T-helper 1 cell treated with Interleukin-12 subunit alpha and Interleukin-12 subunit beta and Interleukin-4 antibody, amounts not matched to agents 30 μg/mL and 1 μg/mL, for 36 hours (primary cell): Measurements from ENCODE around the gene OSBP.

Experiments
- H3K27ac Mint-ChIP-seq: one replicate; pipeline ENCODE4 v1.8.0; 2021; ENCODE audit warnings: mild to moderate bottlenecking, mixed read lengths
- H3K27me3 Mint-ChIP-seq: one replicate; pipeline ENCODE4 v1.8.0; 2021; ENCODE audit warnings: low read depth, mixed read lengths
- H3K36me3 Mint-ChIP-seq: one replicate; pipeline ENCODE4 v1.8.0; 2021; ENCODE audit warnings: low read depth, mixed read lengths
- H3K4me1 Mint-ChIP-seq: one replicate; pipeline ENCODE4 v1.8.0; 2021; ENCODE audit warnings: low read depth, mixed read lengths
- H3K4me3 Mint-ChIP-seq: one replicate; pipeline ENCODE4 v1.8.0; 2021; ENCODE audit warnings: mild to moderate bottlenecking, moderate library complexity, mixed read lengths
- H3K9me3 Mint-ChIP-seq: one replicate; pipeline ENCODE4 v1.8.0; 2021; ENCODE audit warnings: mixed read lengths

OSBP gene

GRCh38 chr11:59615120-59615636, 396 bp downstream of the OSBP start:
- Mint-ChIP-seq H3K9me3 (no peaks in the 10 kb centered on the region), H3K4me1 (peaks cover 39% of the 10 kb centered on the region), H3K27me3 (no peaks in the 10 kb centered on the region), H3K27ac (peak overlapping the region; percentile 92), H3K4me3 (peak overlapping the region; percentile 98), H3K36me3 (peaks cover 11% of the 10 kb centered on the region)

GRCh38 chr11:59614277-59615119, 1.1 kb downstream of the OSBP start:
- Mint-ChIP-seq H3K27me3 (no peaks in the 10 kb centered on the region), H3K27ac (peak overlapping the region; percentile 92), H3K36me3 (peaks cover 12% of the 10 kb centered on the region), H3K4me3 (peak overlapping the region; percentile 98), H3K9me3 (no peaks in the 10 kb centered on the region), H3K4me1 (peaks cover 39% of the 10 kb centered on the region)

- Mint-ChIP-seq H3K4me3 (no peak overlapping the region), H3K27me3 (no peaks in the 10 kb centered on the region), H3K36me3 (peaks cover 28% of the 10 kb centered on the region), H3K27ac (no peak overlapping the region), H3K4me1 (peaks cover 45% of the 10 kb centered on the region), H3K9me3 (no peaks in the 10 kb centered on the region)
These were observed 3.7 kb downstream of the OSBP start for GRCh38 chr11:59611570-59612565.

- H3K27ac Mint-ChIP-seq, result no peak overlapping the region
- no peaks in the 10 kb centered on the region for H3K9me3 Mint-ChIP-seq
- no peak overlapping the region for H3K4me3 Mint-ChIP-seq
- H3K4me1 Mint-ChIP-seq, result peaks cover 45% of the 10 kb centered on the region
- H3K36me3 Mint-ChIP-seq, result peaks cover 35% of the 10 kb centered on the region
- no peaks in the 10 kb centered on the region for H3K27me3 Mint-ChIP-seq
These were observed 5.3 kb downstream of the OSBP start for GRCh38 chr11:59610289-59610688.

- Mint-ChIP-seq H3K4me1 (peaks cover 30% of the 10 kb centered on the region), H3K27me3 (no peaks in the 10 kb centered on the region), H3K27ac (no peak overlapping the region), H3K36me3 (peaks cover 42% of the 10 kb centered on the region), H3K4me3 (no peak overlapping the region), H3K9me3 (no peaks in the 10 kb centered on the region)
These were observed 7.7 kb downstream of the OSBP start for GRCh38 chr11:59607703-59608454.

GRCh38 chr11:59602432-59602831, 13.1 kb downstream of the OSBP start:
- Mint-ChIP-seq H3K4me1 (peaks cover 13% of the 10 kb centered on the region), H3K36me3 (peaks cover 58% of the 10 kb centered on the region), H3K27me3 (no peaks in the 10 kb centered on the region), H3K27ac (no peak overlapping the region), H3K9me3 (no peaks in the 10 kb centered on the region), H3K4me3 (no peak overlapping the region)

GRCh38 chr11:59601788-59602187, 13.8 kb downstream of the OSBP start:
- Mint-ChIP-seq H3K36me3 (peaks cover 55% of the 10 kb centered on the region), H3K9me3 (no peaks in the 10 kb centered on the region), H3K27ac (no peak overlapping the region), H3K4me3 (no peak overlapping the region), H3K27me3 (no peaks in the 10 kb centered on the region), H3K4me1 (peaks cover 11% of the 10 kb centered on the region)

GRCh38 chr11:59600636-59601035, 14.9 kb downstream of the OSBP start:
- Mint-ChIP-seq H3K4me1 (peaks cover 9% of the 10 kb centered on the region), H3K27ac (no peak overlapping the region), H3K4me3 (no peak overlapping the region), H3K27me3 (no peaks in the 10 kb centered on the region), H3K36me3 (peaks cover 55% of the 10 kb centered on the region), H3K9me3 (no peaks in the 10 kb centered on the region)

- Mint-ChIP-seq H3K4me1 (peaks cover 9% of the 10 kb centered on the region), H3K9me3 (no peaks in the 10 kb centered on the region), H3K36me3 (peaks cover 56% of the 10 kb centered on the region)
These were observed 15.3 kb downstream of the OSBP start for GRCh38 chr11:59600234-59600633.

GRCh38 chr11:59598961-59599360, 16.6 kb downstream of the OSBP start:
- Mint-ChIP-seq H3K36me3 (peaks cover 62% of the 10 kb centered on the region), H3K4me1 (peaks cover 6% of the 10 kb centered on the region), H3K9me3 (no peaks in the 10 kb centered on the region), H3K4me3 (no peak overlapping the region), H3K27me3 (no peaks in the 10 kb centered on the region), H3K27ac (no peak overlapping the region)

More at GRCh38 chr11:59600234-59600633, 15.3 kb downstream of the OSBP start:
- Mint-ChIP-seq H3K27me3 (no peaks in the 10 kb centered on the region), H3K4me3 (no peak overlapping the region), H3K27ac (no peak overlapping the region)

- Mint-ChIP-seq H3K27ac (no peak overlapping the region), H3K4me3 (no peak overlapping the region), H3K36me3 (peaks cover 50% of the 10 kb centered on the region), H3K4me1 (no peaks in the 10 kb centered on the region), H3K9me3 (peaks cover 9% of the 10 kb centered on the region), H3K27me3 (no peaks in the 10 kb centered on the region)
These were observed 31.3 kb downstream of the OSBP start for GRCh38 chr11:59584294-59584693.

GRCh38 chr11:59582006-59582405, 33.6 kb downstream of the OSBP start:
- Mint-ChIP-seq H3K4me1 (no peaks in the 10 kb centered on the region), H3K4me3 (no peak overlapping the region), H3K36me3 (peaks cover 51% of the 10 kb centered on the region), H3K27ac (no peak overlapping the region), H3K9me3 (peaks cover 9% of the 10 kb centered on the region), H3K27me3 (no peaks in the 10 kb centered on the region)

- Mint-ChIP-seq H3K27me3 (no peaks in the 10 kb centered on the region), H3K27ac (no peak overlapping the region), H3K4me1 (no peaks in the 10 kb centered on the region), H3K9me3 (no peaks in the 10 kb centered on the region), H3K36me3 (peaks cover 50% of the 10 kb centered on the region), H3K4me3 (no peak overlapping the region)
These were observed 37.2 kb downstream of the OSBP start for GRCh38 chr11:59578369-59578768.

- Mint-ChIP-seq H3K9me3 (no peaks in the 10 kb centered on the region), H3K36me3 (peaks cover 44% of the 10 kb centered on the region), H3K27me3 (no peaks in the 10 kb centered on the region), H3K4me3 (no peak overlapping the region), H3K4me1 (no peaks in the 10 kb centered on the region), H3K27ac (no peak overlapping the region)
These were observed 40.1 kb downstream of the OSBP start for GRCh38 chr11:59575505-59575904.
